ENCODE data around the gene LRRN2. TPM values are rescaled to one million over a fixed set of nuclear protein-coding genes. Genes with fewer than 3 reads are reported as not detected.

Gene LRRN2
- total and polyA plus RNA-seq, 9 of the 15 experiments (the other 6 are each of a cell fraction or from before 2014, with no cell fraction given) = 0.05 TPM; not detected in 8

DNA sequence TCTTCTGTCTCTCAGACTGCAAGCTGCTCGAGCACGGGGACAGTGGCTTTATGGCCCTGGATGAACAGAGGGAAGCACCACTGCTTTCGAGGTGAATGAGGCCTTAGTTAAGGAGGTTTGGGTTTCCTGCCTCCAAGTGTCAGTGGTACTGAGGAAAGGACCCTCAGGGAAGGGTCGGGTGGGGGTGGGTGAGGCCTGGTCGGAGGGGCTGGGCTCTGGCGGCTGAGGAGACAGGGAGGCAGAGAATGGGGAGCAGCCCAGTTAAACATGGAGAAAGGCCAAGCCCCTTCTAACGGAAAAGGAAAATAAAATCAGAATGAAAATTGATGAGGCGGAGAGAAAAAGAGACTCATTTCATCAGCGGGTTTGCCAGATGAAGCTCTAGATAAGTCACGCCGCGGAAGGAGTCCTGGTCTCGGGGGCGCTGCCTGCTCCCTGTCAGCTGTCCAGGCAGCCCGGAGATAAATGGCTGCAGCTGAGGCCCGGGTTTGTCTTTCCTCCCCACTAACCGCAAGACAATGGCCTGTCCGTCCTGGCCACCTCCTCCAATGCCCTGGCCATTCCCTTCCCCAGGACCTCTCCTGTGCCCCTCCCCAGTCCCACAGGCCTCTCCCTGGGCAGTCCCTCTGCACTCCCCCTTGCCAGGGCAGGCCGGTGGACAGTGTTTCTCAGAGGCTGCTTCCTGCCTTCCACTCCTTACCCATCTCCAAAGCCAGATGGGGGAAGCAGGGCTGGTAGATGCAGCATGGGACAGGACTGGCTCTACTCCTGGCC is 55.2 kb downstream of the LRRN2 start (continued):
- TF ChIP-seq, protein P1, sequence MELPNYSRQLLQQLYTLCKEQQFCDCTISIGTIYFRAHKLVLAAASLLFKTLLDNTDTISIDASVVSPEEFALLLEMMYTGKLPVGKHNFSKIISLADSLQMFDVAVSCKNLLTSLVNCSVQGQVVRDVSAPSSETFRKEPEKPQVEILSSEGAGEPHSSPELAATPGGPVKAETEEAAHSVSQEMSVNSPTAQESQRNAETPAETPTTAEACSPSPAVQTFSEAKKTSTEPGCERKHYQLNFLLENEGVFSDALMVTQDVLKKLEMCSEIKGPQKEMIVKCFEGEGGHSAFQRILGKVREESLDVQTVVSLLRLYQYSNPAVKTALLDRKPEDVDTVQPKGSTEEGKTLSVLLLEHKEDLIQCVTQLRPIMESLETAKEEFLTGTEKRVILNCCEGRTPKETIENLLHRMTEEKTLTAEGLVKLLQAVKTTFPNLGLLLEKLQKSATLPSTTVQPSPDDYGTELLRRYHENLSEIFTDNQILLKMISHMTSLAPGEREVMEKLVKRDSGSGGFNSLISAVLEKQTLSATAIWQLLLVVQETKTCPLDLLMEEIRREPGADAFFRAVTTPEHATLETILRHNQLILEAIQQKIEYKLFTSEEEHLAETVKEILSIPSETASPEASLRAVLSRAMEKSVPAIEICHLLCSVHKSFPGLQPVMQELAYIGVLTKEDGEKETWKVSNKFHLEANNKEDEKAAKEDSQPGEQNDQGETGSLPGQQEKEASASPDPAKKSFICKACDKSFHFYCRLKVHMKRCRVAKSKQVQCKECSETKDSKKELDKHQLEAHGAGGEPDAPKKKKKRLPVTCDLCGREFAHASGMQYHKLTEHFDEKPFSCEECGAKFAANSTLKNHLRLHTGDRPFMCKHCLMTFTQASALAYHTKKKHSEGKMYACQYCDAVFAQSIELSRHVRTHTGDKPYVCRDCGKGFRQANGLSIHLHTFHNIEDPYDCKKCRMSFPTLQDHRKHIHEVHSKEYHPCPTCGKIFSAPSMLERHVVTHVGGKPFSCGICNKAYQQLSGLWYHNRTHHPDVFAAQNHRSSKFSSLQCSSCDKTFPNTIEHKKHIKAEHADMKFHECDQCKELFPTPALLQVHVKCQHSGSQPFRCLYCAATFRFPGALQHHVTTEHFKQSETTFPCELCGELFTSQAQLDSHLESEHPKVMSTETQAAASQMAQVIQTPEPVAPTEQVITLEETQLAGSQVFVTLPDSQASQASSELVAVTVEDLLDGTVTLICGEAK (IDR thresholded peaks at IDR 0.05) = no peak
- TF ChIP-seq, protein P1 (CRISPR knock-in tag; IDR thresholded peaks at IDR 0.05) = no peak
- TF ChIP-seq ARID1B (IDR thresholded peaks at IDR 0.05) (peak; percentile 83), CAMTA2 (CRISPR knock-in tag; conservative IDR thresholded peaks at IDR 0.05) (no peak), CCAR2 (IDR thresholded peaks at IDR 0.05; ENCODE audit: low read depth, low read length) (no peak)
- TF ChIP-seq, protein P2, sequence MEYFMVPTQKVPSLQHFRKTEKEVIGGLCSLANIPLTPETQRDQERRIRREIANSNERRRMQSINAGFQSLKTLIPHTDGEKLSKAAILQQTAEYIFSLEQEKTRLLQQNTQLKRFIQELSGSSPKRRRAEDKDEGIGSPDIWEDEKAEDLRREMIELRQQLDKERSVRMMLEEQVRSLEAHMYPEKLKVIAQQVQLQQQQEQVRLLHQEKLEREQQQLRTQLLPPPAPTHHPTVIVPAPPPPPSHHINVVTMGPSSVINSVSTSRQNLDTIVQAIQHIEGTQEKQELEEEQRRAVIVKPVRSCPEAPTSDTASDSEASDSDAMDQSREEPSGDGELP (CRISPR knock-in tag; IDR thresholded peaks at IDR 0.05; ENCODE audit: borderline replicate concordance) = peak; percentile 98
- TF ChIP-seq, protein P3, sequence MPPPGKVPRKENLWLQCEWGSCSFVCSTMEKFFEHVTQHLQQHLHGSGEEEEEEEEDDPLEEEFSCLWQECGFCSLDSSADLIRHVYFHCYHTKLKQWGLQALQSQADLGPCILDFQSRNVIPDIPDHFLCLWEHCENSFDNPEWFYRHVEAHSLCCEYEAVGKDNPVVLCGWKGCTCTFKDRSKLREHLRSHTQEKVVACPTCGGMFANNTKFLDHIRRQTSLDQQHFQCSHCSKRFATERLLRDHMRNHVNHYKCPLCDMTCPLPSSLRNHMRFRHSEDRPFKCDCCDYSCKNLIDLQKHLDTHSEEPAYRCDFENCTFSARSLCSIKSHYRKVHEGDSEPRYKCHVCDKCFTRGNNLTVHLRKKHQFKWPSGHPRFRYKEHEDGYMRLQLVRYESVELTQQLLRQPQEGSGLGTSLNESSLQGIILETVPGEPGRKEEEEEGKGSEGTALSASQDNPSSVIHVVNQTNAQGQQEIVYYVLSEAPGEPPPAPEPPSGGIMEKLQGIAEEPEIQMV (tag; conservative IDR thresholded peaks at IDR 0.05; ENCODE audit: low read depth) = no peak

Data from K562 (cell line).